GM13976 (cell line): ENCODE measurements around the gene JSRP1.

Source experiments
- DNase-seq: peaks from one replicate; pipeline ENCODE4 v3.0.0; 2012; ENCODE audit warnings: low spot score
- CTCF ChIP-seq: IDR thresholded peaks from 2 replicates; pipeline ENCODE4 v1.5.1; 2012; ENCODE audit warnings: borderline replicate concordance, mild to moderate bottlenecking; ENCODE audit not compliant: insufficient read depth; ENCODE audit errors: extremely low read depth, missing control alignments, control extremely low read depth
- in situ Hi-C: fragments of 300-500 bp; cut with MboI; formaldehyde crosslinking; loops from one replicate; pipeline ENCODE4 v1.12.0; 2022; ENCODE audit warnings: low sequenced_read_pairs, mixed read lengths, inconsistent platforms; ENCODE audit not compliant: unreplicated experiment

JSRP1 gene

GRCh38 chr19:2225415-2226050, 30.7 kb downstream of the JSRP1 start:
- in situ Hi-C loops, result no loop called here
- DNase-seq, result no peak
- TF ChIP-seq CTCF, result no peak

- no peak for DNase-seq
- in situ Hi-C loops, result no loop called here
- TF ChIP-seq CTCF, result no peak
These were observed 31.4 kb downstream of the JSRP1 start for GRCh38 chr19:2224754-2225349.

- DNase-seq, result no peak
- TF ChIP-seq CTCF, result no peak
- in situ Hi-C loops, result no loop called here
These were observed 32.3 kb downstream of the JSRP1 start for GRCh38 chr19:2223959-2224358.

GRCh38 chr19:2223391-2223790, 32.8 kb downstream of the JSRP1 start:
- no peak for DNase-seq
- no peak for TF ChIP-seq CTCF
- in situ Hi-C loops, result no loop called here

GRCh38 chr19:2221918-2222317, 34.3 kb downstream of the JSRP1 start:
- no peak for DNase-seq
- no peak for TF ChIP-seq CTCF
- in situ Hi-C loops, result no loop called here

- TF ChIP-seq CTCF, result no peak
- no peak for DNase-seq
- in situ Hi-C loops, result no loop called here
These were observed 34.9 kb downstream of the JSRP1 start for GRCh38 chr19:2221250-2221831.
